GM18858 (cell line): ENCODE results near the gene GABRB1.

ENCODE experiments used
- ATAC-seq: cut with Tn5 transposase; IDR thresholded peaks from one replicate; pipeline ENCODE4 v1.9.1; 2021; ENCODE audit not compliant: unreplicated experiment

GABRB1 gene

GRCh38 chr4:47110546-47111132 lies 79.3 kb downstream of the GABRB1 start:
- no peak for ATAC-seq

GRCh38 chr4:47118192-47118929 lies 87.0 kb downstream of the GABRB1 start:
- ATAC-seq: no peak

- ATAC-seq: no peak
Measured at GRCh38 chr4:47120783-47121182, 89.4 kb downstream of the GABRB1 start.

- ATAC-seq: peak; percentile 95
Measured at GRCh38 chr4:47122592-47123291, 91.4 kb downstream of the GABRB1 start.

GRCh38 chr4:47128991-47129390 lies 97.6 kb downstream of the GABRB1 start:
- no peak for ATAC-seq

GRCh38 chr4:47135210-47135609 lies 103.8 kb downstream of the GABRB1 start:
- ATAC-seq: no peak

- no peak for ATAC-seq
Measured at GRCh38 chr4:47143261-47143660, 111.9 kb downstream of the GABRB1 start.

- peak; percentile 100 for ATAC-seq
Measured at GRCh38 chr4:47145630-47146029, 114.3 kb downstream of the GABRB1 start.

- no peak for ATAC-seq
Measured at GRCh38 chr4:47154816-47155370, 123.5 kb downstream of the GABRB1 start.

GRCh38 chr4:47155919-47156318 lies 124.6 kb downstream of the GABRB1 start:
- ATAC-seq: no peak

- no peak for ATAC-seq
Measured at GRCh38 chr4:47160095-47160494, 128.7 kb downstream of the GABRB1 start.

GRCh38 chr4:47167081-47168035 lies 136.0 kb downstream of the GABRB1 start:
- ATAC-seq: no peak

- ATAC-seq: no peak
Measured at GRCh38 chr4:47184083-47184482, 152.7 kb downstream of the GABRB1 start.

- ATAC-seq: no peak
Measured at GRCh38 chr4:47185761-47186160, 154.4 kb downstream of the GABRB1 start.

- no peak for ATAC-seq
Measured at GRCh38 chr4:47187608-47188007, 156.2 kb downstream of the GABRB1 start.

- ATAC-seq: no peak
Measured at GRCh38 chr4:47193179-47193578, 161.8 kb downstream of the GABRB1 start.

- ATAC-seq: no peak
Measured at GRCh38 chr4:47194036-47194737, 162.8 kb downstream of the GABRB1 start.

- ATAC-seq: no peak
Measured at GRCh38 chr4:47195706-47196105, 164.3 kb downstream of the GABRB1 start.

- ATAC-seq: no peak
Measured at GRCh38 chr4:47198791-47199190, 167.4 kb downstream of the GABRB1 start.

- ATAC-seq: no peak
Measured at GRCh38 chr4:47203593-47203992, 172.2 kb downstream of the GABRB1 start.
